Effector memory CD4-positive, alpha-beta T cell (primary cell): Measurements from ENCODE around the gene DBH.

ENCODE experiments used
- DNase-seq, 3 donors: peaks; one replicate each; pipeline ENCODE4 v3.0.0-alpha.2; 2020
- H3K27ac ChIP-seq: 2 replicates; pipeline ENCODE4 v1.7.0; 2013; ENCODE audit warnings: mild to moderate bottlenecking, low read length, moderate library complexity; ENCODE audit not compliant: insufficient read depth, poor library complexity, severe bottlenecking
- H3K27me3 ChIP-seq: replicated peaks from 2 replicates; pipeline ENCODE4 v1.7.0; 2013; ENCODE audit warnings: mild to moderate bottlenecking, low read length; ENCODE audit not compliant: insufficient read depth, control insufficient read depth, poor library complexity, severe bottlenecking
- H3K36me3 ChIP-seq: 2 replicates; pipeline ENCODE4 v1.7.0; 2013; ENCODE audit warnings: mild to moderate bottlenecking, low read length, moderate library complexity; ENCODE audit not compliant: control insufficient read depth, insufficient read depth
- H3K4me1 ChIP-seq: 2 replicates; pipeline ENCODE4 v1.7.0; 2013; ENCODE audit warnings: low read length, mild to moderate bottlenecking; ENCODE audit not compliant: control insufficient read depth, insufficient read depth, poor library complexity, severe bottlenecking
- H3K4me3 ChIP-seq: 2 replicates; pipeline ENCODE4 v1.7.0; 2013; ENCODE audit warnings: low read length, low read depth, mild to moderate bottlenecking; ENCODE audit not compliant: insufficient read depth, poor library complexity, severe bottlenecking
- H3K9me3 ChIP-seq: 2 replicates; pipeline ENCODE4 v1.7.0; 2013; ENCODE audit warnings: mild to moderate bottlenecking, low read length, moderate library complexity; ENCODE audit not compliant: control insufficient read depth

The DBH gene

DNA sequence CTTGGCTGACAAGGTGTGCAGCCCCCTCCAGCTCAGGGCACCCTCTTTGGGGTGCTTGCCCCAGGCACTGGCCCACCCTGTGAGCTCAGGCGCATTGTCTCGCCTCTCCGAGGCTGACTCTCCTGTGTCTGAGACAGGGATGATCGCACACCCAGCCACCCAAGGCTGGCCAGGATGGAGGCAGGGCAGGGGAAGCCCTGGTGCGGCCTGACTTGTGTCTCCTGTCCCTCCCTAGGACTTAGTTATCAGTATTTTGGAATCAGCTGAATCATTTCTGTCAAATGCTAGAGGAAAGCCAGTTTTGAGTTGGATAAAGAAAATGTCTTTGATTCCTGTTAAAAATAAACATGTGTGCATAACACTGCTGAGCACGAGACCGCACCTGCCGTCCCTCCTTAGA lies 2.5 kb upstream of the DBH start:
- Histone ChIP-seq H3K4me1 (no peaks in the 10 kb centered on the region), H3K27me3 (no peaks in the 10 kb centered on the region), H3K36me3 (no peaks in the 10 kb centered on the region), H3K4me3 (no peak overlapping the region), H3K27ac (no peak overlapping the region), H3K9me3 (no peaks in the 10 kb centered on the region)
- no peak for DNase-seq

DNA sequence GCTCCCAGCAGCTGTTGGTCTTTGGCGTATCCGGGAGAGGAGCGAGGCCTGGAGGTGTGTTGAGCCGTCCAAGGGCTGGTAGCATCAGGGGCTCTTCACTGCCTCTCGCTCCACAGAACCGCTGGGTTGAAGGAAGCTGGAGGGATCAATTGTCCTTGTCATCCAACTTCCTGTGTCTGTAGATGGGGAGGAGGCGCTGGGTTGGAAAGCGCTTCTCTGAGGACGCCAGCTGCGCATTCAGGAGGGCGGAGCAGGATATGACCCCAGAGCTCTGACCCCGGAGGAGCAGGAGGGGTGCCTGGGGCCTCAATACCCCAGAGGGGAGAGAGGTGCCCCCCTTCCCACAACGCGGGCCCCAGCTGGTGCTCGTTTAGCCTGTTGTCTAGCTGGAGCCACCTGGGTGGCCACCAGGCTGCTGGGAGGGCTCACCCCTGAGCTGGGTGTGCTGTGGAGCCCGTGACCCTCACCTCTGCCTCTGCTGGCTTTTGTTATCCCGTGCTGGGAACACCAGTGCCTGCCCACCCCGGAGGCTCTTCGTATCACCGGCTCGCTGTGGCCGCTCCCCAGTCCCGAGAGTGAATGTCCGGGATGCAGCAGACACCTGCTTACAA lies 2.0 kb upstream of the DBH start:
- Histone ChIP-seq H3K4me3 (no peak overlapping the region), H3K27ac (no peak overlapping the region), H3K4me1 (no peaks in the 10 kb centered on the region), H3K9me3 (no peaks in the 10 kb centered on the region), H3K36me3 (no peaks in the 10 kb centered on the region), H3K27me3 (no peaks in the 10 kb centered on the region)
- DNase-seq, result no peak

- no peaks in the 10 kb centered on the region for H3K9me3 ChIP-seq
- DNase-seq, result no peak
- H3K4me1 ChIP-seq, result no peaks in the 10 kb centered on the region
- no peak overlapping the region for H3K27ac ChIP-seq
- no peaks in the 10 kb centered on the region for H3K36me3 ChIP-seq
- no peak overlapping the region for H3K4me3 ChIP-seq
- no peaks in the 10 kb centered on the region for H3K27me3 ChIP-seq
Measured at GRCh38 chr9:133635098-133635497, 1.1 kb upstream of the DBH start.

- no peak overlapping the region for H3K27ac ChIP-seq
- no peak for DNase-seq
- no peaks in the 10 kb centered on the region for H3K9me3 ChIP-seq
- H3K27me3 ChIP-seq, result no peaks in the 10 kb centered on the region
- no peak overlapping the region for H3K4me3 ChIP-seq
- H3K36me3 ChIP-seq, result no peaks in the 10 kb centered on the region
- H3K4me1 ChIP-seq, result no peaks in the 10 kb centered on the region
Measured at GRCh38 chr9:133636902-133637301, 739 bp downstream of the DBH start.

DNA sequence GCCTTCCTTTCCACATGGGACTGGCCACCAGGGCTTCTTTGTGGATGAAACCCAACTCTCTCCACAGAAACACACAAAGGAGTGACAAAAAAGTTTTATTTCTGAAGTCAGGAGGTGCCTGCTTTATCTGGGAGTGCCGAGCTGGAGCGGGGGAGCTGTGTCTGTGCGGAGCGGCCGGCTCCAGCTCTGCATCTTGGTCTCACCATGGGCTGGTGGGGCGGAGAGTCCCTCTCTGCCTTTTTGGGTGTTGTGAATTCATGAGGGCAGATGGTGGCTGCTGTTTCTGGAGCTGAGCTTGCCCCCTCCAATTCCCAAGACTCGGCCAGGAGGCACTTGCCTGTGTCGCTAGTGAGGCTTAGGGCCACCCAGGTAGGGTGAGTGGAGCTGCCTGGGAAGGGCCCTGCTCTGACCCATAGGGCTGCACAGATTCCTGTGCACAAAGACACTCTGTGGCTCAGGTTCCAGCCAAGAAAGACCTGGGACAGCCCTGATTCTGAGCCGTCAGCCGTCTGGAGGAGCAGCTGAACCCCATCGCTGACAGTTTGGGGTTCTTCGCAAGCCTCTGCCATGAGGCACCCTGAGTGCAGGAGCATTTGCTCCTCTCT lies 1.4 kb downstream of the DBH start:
- no peaks in the 10 kb centered on the region for H3K27me3 ChIP-seq
- H3K4me3 ChIP-seq, result no peak overlapping the region
- no peaks in the 10 kb centered on the region for H3K9me3 ChIP-seq
- H3K4me1 ChIP-seq, result no peaks in the 10 kb centered on the region
- no peak overlapping the region for H3K27ac ChIP-seq
- DNase-seq, result no peak
- no peaks in the 10 kb centered on the region for H3K36me3 ChIP-seq

DNA sequence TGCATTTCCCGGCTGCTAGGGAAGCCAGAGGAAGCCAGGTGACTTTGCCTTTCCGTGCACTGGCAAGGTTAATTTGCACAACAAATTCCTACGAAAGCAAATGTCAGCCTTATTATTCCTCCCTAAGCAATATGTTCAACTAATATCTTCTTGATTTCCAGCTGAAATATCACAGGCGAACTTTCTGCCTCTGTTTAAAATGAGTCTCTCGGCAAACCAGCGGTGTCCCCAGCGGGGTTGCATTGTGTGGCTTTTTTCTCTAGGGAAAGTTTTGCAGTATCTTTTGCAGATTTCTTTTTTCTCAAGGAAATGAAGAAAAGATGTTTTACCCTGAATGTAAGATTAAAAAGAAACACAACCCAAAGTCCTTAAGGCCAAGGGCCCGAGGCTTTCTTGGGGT lies 1.9 kb downstream of the DBH start:
- H3K27me3 ChIP-seq, result no peaks in the 10 kb centered on the region
- no peaks in the 10 kb centered on the region for H3K9me3 ChIP-seq
- no peaks in the 10 kb centered on the region for H3K4me1 ChIP-seq
- no peak overlapping the region for H3K4me3 ChIP-seq
- no peak overlapping the region for H3K27ac ChIP-seq
- no peaks in the 10 kb centered on the region for H3K36me3 ChIP-seq
- no peak for DNase-seq

DNA sequence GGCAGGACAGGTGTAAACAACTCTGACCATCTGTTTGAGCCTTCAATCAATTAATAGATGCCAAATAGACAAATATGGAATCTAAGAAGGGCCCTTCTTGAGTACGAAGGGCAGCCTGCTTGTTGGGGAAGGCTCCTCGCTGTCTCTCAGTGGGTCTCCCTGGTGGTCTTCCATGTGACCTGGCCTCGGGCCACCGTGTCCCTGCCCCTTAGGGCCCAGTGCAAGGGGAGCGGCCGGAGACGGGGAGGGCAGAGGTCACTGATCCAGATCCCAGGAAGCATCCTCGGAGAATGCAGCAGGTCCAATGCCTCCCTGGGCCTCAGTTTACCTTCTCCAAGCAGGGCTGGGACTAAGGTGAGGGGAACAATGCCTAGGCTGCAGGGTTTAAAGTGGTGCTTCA lies 2.5 kb downstream of the DBH start:
- Histone ChIP-seq H3K4me3 (no peak overlapping the region), H3K27me3 (no peaks in the 10 kb centered on the region), H3K9me3 (no peaks in the 10 kb centered on the region), H3K4me1 (no peaks in the 10 kb centered on the region), H3K36me3 (no peaks in the 10 kb centered on the region), H3K27ac (no peak overlapping the region)
- DNase-seq, result no peak

- H3K4me3 ChIP-seq, result no peak overlapping the region
- H3K36me3 ChIP-seq, result no peaks in the 10 kb centered on the region
- H3K4me1 ChIP-seq, result no peaks in the 10 kb centered on the region
- no peaks in the 10 kb centered on the region for H3K27me3 ChIP-seq
- H3K27ac ChIP-seq, result no peak overlapping the region
- DNase-seq, result no peak
- no peaks in the 10 kb centered on the region for H3K9me3 ChIP-seq
Measured at GRCh38 chr9:133639613-133640012, 3.5 kb downstream of the DBH start.

GRCh38 chr9:133640160-133640559 lies 4.0 kb downstream of the DBH start:
- DNase-seq, result no peak
- no peaks in the 10 kb centered on the region for H3K27me3 ChIP-seq
- H3K36me3 ChIP-seq, result no peaks in the 10 kb centered on the region
- no peaks in the 10 kb centered on the region for H3K9me3 ChIP-seq
- H3K27ac ChIP-seq, result no peak overlapping the region
- no peaks in the 10 kb centered on the region for H3K4me1 ChIP-seq
- no peak overlapping the region for H3K4me3 ChIP-seq

DNA sequence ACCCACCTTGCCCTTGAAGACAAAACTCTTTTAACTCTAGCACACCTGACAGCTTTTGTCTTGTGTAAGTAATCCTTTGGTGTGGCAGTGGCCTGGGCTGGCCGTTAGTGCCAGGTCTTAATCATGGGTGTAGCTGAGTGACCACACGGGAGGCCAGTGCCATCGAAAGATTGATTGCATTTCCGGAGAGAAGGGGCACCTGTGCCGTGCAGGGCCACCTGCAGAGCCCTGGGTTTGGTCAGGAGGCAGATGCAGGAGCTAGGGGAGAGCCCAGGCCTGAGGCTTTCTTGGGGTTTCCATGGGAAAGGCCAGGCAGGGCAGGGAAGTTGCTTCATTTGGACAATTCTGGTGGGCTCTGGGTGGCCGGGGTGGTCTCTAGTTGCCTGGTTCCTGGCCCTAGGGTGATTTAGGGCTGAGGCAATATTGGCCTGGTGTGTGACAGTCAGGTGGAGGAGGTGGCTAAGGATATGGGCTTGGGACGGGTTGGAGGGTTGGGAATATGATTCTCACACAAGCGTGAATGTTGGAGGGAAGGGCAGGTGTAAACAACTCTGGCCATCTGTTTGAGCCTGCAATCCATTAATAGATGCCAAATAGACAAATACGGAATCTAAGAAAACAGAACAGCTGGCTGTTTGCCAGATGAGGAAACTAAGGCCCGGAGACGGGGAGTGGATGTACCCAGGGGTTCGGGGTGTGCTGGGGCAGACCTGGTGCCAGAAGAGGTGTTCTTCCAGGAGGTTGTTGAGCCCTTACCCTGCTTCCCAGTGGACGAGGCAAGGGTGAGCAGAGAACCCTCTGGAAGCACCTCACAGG lies 4.6 kb downstream of the DBH start:
- Histone ChIP-seq H3K4me1 (no peaks in the 10 kb centered on the region), H3K9me3 (no peaks in the 10 kb centered on the region), H3K4me3 (no peak overlapping the region), H3K36me3 (no peaks in the 10 kb centered on the region), H3K27ac (no peak overlapping the region), H3K27me3 (no peaks in the 10 kb centered on the region)
- no peak for DNase-seq
